HG03460 (cell line): ENCODE data around the gene ERC2.

Experiments used
- ATAC-seq: cut with Tn5 transposase; IDR thresholded peaks from one replicate; pipeline ENCODE4 v1.9.1; 2021; ENCODE audit not compliant: unreplicated experiment

ERC2 gene

GRCh38 chr3:55471084-55471483 lies 997.2 kb downstream of the ERC2 start:
- ATAC-seq: no peak

GRCh38 chr3:55469957-55470526 lies 998.2 kb downstream of the ERC2 start:
- no peak for ATAC-seq

- no peak for ATAC-seq
These were observed 1000.0 kb downstream of the ERC2 start for GRCh38 chr3:55468251-55468650.

- no peak for ATAC-seq
These were observed 1001.2 kb downstream of the ERC2 start for GRCh38 chr3:55467099-55467498.

- ATAC-seq: no peak
These were observed 1001.7 kb downstream of the ERC2 start for GRCh38 chr3:55466526-55466925.

- no peak for ATAC-seq
These were observed 1006.4 kb downstream of the ERC2 start for GRCh38 chr3:55461896-55462295.

- no peak for ATAC-seq
These were observed 1008.4 kb downstream of the ERC2 start for GRCh38 chr3:55459838-55460237.
